Activated effector memory CD4-positive, alpha-beta T cell treated with Interleukin-2 at 50 U/mL for 16 hours (primary cell): Measurements from ENCODE around the gene TTC27.

Experiments
- DNase-seq: peaks from one replicate; pipeline ENCODE4 v3.0.0-alpha.2; 2020

Gene TTC27

GRCh38 chr2:32671885-32672533, 44.2 kb downstream of the TTC27 start:
- no peak for DNase-seq

DNA sequence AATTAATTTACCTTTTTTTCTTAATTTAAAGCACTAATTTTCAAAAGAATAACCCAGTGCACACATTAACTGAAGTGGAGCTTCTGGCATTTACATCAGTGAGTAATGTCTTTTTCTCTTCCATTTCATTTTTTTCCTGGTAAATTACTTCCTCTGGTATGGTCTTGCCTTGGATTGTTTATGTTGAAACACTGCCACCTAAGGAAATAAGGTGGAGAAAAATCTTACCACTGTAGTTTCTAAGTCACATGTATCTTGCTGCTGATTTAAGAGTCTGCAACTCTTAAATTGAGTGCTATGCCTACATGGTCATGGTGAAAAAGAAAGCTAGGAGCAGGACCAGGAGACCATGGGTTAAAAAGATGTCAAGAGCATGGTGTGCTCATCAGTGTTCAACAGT, 51.0 kb downstream of the TTC27 start:
- no peak for DNase-seq

- DNase-seq: no peak
Measured at GRCh38 chr2:32680942-32681341, 53.1 kb downstream of the TTC27 start.

- DNase-seq: no peak
Measured at GRCh38 chr2:32683520-32684086, 55.8 kb downstream of the TTC27 start.

- DNase-seq: no peak
Measured at GRCh38 chr2:32688541-32688940, 60.7 kb downstream of the TTC27 start.

DNA sequence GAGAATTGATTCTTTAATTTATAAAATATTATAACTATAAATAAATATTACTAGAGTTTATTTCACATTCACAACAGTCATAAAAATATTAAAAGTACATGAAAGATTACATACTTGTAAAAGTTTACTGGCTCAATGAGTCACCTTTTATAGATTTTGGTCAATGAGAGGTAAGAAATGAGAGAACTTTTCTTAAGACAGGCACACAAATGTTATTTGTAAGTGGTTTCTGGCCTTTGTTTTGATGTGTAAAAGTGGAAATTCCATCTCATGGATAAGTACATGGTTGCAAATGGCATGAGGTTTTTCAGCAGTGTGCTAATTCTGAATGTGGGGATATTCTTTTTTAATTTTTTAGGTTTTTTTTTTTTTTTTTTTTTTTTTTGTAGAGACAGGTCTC, 63.8 kb downstream of the TTC27 start:
- DNase-seq: no peak

DNA sequence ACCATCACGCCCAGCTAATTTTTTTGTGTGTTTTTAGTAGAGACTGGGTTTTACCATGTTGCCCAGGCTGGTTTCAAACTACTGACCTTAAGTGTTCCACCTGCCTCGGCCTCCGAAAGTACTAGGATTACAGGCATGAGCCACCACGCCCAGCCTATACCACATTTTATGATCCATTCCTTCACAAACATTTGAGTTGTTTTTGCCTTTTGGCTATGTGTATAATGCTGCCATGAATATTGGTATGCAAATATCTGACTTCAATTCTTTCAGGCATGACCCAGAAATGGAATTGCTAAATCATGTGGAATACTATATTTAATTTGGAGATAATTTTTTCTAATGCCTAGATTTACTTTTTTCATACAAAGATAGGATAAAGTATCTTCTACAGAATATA, 68.6 kb downstream of the TTC27 start:
- no peak for DNase-seq

DNA sequence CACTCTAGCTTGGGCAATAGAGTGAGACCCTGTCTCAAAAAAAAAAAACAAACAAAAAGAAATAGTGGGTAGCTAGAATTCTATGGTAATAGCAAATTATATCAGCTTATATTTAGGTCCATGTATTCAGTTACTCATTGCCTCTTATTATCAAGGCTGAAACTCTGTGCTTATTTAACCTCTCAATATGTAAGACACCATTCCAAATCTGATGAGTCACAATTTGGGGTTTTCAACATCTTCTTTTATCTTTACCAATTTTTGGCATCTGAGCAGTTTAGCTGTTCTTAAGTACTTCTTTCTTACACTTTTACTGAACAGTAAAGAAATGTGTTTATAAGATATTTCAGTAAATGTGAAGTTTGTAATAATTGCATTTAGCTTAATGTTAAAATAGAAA, 69.3 kb downstream of the TTC27 start:
- no peak for DNase-seq

DNA sequence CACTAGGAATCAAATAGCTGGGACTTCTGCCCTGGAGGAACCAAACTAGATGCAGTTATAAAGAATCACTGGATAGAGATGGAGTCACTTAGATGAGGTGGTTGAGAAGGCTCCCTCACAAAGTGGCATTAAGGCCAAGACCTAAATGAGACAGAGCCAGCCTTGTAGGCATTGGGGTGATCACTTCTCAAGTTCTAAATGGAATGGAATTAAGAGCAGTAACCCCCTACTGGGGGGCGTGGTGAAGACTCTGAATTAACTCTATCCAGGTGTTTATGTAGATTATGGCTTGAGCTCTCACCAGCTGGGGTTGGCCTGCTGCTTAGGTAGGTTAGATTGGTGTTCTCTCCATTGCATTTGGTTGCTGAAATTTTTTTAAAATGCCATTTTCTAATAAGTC, 71.3 kb downstream of the TTC27 start:
- DNase-seq: no peak

GRCh38 chr2:32701806-32702205, 74.0 kb downstream of the TTC27 start:
- DNase-seq: no peak

- DNase-seq: no peak
Measured at GRCh38 chr2:32702303-32703064, 74.6 kb downstream of the TTC27 start.

GRCh38 chr2:32706815-32707579, 79.1 kb downstream of the TTC27 start:
- DNase-seq: no peak

- DNase-seq: no peak
Measured at GRCh38 chr2:32711219-32711618, 83.4 kb downstream of the TTC27 start.

- no peak for DNase-seq
Measured at GRCh38 chr2:32711908-32712501, 84.2 kb downstream of the TTC27 start.

- DNase-seq: no peak
Measured at GRCh38 chr2:32712870-32713269, 85.0 kb downstream of the TTC27 start.

GRCh38 chr2:32714521-32714920, 86.7 kb downstream of the TTC27 start:
- DNase-seq: no peak

DNA sequence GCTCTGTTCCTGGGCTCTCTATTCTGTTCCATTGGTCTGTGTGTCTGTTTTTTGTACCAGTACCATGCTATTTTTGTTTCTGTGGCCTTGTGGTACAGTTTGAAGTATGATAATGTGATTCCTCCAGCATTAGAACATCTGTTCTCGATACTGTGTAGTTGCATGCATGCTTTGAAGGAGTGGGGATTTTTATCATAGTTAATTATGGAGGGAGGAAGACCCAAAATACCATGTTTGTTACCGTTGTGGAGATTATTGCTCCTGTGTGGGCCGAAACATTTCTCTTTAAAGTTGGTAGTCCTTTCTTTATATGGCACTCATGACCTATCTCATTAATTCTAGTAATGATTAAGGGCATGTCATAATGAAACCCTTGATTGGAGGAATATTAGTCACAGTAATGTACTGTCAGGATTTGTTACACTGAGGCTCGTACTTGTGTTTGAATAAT, 87.6 kb downstream of the TTC27 start:
- no peak for DNase-seq

DNA sequence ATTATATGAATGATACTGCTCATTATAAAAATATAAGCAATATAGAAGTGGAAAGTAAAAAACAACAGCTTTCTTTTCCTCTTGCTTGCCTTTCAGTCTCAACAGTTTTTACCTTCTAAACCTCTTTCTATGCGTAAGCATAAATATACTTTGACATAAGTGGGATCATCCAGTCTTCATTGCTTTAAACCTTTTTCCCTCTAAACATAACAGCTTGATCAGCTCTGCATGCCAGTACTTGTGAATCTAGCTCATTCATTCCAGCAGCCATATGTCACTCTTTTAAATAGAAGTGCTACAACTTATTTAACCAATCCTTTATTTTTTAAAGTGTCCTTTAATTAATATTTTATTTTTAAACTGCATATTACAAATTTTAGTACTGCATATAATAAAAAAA, 88.1 kb downstream of the TTC27 start:
- DNase-seq: no peak

GRCh38 chr2:32716598-32716997, 88.7 kb downstream of the TTC27 start:
- DNase-seq: no peak

DNA sequence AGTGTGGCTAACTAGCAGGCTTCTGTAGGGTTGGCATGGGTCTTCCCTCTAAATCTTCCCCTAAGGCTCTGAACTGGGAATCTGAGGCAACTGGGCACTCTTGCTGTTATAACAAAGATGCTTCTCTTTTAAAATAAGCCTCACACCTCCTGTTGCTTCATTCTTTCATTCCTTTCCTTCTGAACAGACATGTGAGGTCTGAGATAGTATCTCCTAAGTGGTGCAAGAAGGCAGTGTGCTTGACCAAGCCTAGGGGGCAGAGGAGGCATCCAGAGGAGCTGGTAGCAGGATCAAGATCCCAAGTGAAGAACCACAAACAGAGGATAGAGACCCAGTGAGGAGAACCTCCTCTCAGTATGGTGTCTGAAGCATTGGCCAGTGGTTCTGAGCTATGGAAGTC, 90.9 kb downstream of the TTC27 start:
- no peak for DNase-seq

DNA sequence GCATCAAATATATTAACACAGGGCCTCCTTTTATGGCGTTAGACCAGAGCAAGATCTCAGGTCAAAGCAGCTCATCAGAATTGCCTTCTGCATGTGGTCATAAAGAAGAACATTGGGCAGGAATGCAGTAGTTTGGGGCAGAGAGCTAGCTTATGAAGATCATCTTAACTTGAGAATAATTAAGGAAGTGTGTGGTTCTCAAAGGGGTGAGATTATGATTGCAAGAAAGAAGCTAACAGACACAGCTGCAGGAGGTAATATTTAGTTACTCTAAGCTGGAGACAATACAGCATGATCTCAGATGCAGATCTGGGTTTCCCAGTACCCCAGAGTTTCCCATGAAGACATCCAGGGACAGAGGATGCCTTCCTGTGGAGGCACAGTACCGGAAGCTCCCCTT, 91.6 kb downstream of the TTC27 start:
- no peak for DNase-seq

DNA sequence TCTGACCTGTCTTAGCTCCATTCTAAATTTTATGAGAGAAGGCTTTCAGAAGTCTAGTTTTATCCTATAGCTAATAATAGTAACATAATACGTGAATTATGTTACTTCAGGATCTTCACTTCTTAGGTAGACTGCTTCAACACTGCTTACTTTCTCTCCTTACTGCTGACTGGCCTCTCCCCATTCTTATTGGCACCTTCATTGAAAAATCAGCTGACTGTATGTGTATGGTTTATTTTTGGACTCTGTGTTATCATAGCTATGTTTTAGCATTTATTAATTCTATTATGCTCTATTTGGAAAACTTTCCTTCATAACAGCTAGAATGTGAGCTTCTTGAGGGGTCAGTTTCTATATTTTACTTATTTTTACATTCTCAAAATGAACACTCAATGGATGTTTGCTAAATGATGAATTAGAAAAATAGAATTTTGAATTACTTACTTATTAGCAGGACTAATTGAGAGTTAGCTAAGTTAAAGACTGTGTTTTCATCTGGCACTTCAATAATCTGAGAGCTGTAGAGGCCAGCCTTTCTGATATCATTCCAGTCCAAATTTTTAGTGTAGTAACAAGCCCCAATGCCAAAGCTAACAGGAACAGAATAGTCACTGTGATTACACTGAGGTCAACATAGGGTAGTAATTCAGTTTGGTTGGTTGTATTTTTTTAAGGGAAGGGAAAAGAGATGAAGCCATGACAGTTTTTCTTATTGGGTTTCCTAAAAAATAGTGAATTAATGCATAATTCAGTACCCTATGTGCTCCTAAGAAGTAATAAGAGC, 92.3 kb downstream of the TTC27 start:
- DNase-seq: no peak
